A172 (cell line): ENCODE results near the gene ZSWIM2. TPM values are rescaled to one million over a fixed set of nuclear protein-coding genes. Genes with fewer than 3 reads are reported as not detected.
A peak's percentile ranks its signal among the peaks of the same experiment; 100 is the strongest.
"Not testable (repeated sequence)": the region's sequence is repeated elsewhere in the genome, so short reads cannot be mapped to it uniquely, and the experiment has no call there.

Source experiments
- DNase-seq: peaks from one replicate; pipeline ENCODE4 v3.0.0-alpha.2; 2015; ENCODE audit warnings: low spot score
- total RNA-seq: library from RNA; depleted of rRNA; stranded (reverse); fragments of >200 nt; shearing (Covaris generic); gene quantifications from 2 replicates; pipeline ENCODE4 v1.2.3, GENCODE V29; 2014; rRNA removed

Gene ZSWIM2
- total RNA-seq, 1 experiment from 2014 or later, result not detected

DNA sequence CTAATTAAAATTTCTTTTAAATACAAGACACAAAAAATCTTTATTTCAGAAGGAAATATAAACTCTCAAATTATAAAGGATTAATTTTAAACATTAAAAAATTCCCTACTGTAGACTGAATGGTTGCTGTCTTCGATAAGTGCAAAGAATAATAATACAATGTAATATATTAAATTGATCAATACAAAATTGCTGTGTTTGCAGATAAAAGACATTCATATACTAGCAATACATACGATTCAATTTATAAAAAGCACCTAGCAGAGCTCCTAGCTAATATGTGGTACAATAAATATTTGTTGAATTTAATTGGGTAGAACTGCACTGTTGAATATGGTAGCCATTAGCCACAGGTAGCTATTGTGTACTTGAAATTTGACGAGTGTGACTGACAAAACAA, 6.6 kb downstream of the ZSWIM2 start:
- no peak for DNase-seq

GRCh38 chr2:186841940-186842339, 7.0 kb downstream of the ZSWIM2 start:
- peak; percentile 40 for DNase-seq

DNA sequence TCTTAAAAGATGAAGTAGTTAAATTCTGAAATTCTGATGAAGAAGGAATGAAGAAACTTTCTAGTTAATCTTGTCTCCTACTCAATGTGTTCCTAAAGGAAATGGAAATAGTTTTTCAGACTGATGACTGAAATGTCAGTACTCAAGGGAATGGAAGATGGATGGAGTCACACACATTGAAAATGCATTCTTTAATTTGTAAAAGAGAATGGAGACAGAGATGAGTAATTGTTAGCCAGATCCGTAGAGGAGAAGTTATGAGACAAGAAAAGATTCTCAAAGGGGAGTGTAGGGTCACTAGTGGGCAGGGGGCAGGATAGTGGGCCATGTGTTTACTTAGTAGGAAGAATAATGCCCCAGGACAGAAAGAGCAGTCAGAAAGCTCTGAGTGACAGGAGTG, 13.3 kb downstream of the ZSWIM2 start:
- no peak for DNase-seq

GRCh38 chr2:186827862-186828492, 21.0 kb downstream of the ZSWIM2 start:
- DNase-seq, result no peak

- DNase-seq, result no peak
Observed at GRCh38 chr2:186827411-186827810, 21.6 kb downstream of the ZSWIM2 start.

GRCh38 chr2:186822323-186822722, 26.6 kb downstream of the ZSWIM2 start:
- no peak for DNase-seq

- no peak for DNase-seq
Observed at GRCh38 chr2:186820303-186820702, 28.7 kb downstream of the ZSWIM2 start.

GRCh38 chr2:186811760-186812159, 37.2 kb downstream of the ZSWIM2 start:
- not testable (repeated sequence) for DNase-seq

DNA sequence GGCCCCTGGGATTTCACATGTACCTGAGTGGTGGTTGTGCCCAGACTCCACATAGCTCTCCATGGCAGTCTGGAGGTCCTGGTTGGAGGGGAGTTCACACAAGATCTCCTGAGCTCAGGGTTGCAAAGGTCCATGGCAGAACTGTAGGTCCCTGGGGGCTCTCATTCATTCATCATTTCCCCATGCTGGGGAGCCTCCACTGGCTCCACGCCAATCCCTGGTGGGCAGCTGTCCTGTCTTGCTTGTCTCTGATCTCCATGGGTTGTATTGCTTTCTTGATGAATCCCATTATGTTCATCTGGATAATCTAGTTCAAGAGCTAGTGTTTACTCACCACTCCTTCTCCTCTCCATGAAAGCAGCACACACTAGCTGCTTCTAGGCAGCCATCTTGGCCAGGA, 42.4 kb downstream of the ZSWIM2 start:
- DNase-seq, result no peak

DNA sequence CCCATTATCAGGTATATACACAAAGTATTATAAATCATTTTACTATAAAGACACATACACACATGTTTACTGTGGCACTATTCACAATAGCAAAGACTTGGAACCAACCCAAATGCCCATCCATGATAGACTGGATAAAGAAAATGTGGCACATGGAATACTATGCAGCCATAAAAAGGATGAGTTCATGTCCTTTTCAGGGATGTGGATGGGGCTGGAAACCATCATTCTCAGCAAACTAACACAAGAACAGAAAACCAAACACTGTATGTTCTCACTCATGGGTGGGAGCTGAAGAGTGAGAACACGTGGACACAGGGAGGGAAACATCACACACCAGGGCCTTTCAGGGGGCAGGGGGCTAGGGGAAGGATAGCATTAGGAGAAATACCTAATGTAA, 50.4 kb downstream of the ZSWIM2 start:
- not testable (repeated sequence) for DNase-seq

GRCh38 chr2:186784930-186785329, 64.0 kb downstream of the ZSWIM2 start:
- no peak for DNase-seq

DNA sequence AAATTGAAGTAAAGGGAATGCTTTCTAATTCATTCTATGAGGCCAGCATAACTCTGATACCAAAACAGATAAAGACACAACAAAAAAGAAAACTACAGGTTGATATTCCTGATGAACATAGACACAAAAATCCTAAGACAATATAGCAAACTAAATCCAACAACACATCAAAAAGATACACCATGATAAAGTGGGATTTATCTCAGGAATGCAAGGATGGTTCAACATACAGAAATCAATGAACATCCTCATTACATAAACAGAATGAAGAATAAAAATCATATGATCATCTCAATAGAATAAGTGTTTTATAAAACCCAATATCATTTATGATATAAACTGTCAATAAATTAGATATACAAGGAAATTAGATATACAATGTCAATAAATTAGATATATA, 65.7 kb downstream of the ZSWIM2 start:
- no peak for DNase-seq

DNA sequence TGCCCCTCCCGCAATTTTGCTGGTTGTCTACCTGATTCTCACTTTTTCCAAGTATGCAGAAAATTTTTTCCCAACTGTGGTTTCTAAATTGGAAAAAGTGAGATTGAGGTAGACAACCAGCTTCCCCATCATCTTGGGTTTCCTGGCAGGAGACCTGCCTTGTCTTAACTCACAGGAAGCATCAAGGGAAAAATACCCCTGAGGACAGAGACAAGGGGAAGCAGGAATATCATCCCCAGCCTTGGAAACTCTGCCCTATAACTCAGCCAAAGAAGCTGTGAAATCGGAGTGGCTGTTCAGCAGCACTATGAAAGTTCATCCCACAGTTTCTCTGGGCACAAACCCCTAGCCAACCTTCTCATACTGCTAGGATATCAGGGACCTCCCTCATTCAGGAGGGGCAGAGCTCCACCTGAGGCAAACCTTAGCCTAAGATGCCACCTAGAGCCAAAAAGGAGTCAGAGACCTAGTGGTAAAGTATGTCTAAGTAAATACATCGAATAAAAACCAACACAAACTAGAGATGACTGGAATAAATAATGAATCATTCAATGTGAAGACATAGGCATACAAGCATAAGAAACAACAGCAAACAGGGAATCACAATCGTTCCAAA, 68.2 kb downstream of the ZSWIM2 start:
- DNase-seq, result peak; percentile 33

Other genes with a start within 250 kb of the ZSWIM2 start
- gene FAM171B, start 155.1 kb downstream of the ZSWIM2 start, total RNA-seq, result 17.0 and 18.9 TPM in 2 replicates